ENCODE measurements around the gene ZFP92.

ZFP92 gene

GRCh38 chrX:153371256-153371655 lies 40.0 kb upstream of the ZFP92 start:
- no peak for TF ChIP-seq CTCF (IDR thresholded peaks at IDR 0.05; ENCODE audit: insufficient read depth, missing control alignments)
- DNase-seq (ENCODE audit: insufficient read length, low spot score): no peak
- FAIRE-seq: no peak

- DNase-seq (ENCODE audit: insufficient read length, low spot score): no peak
- no peak for TF ChIP-seq CTCF (IDR thresholded peaks at IDR 0.05; ENCODE audit: insufficient read depth, missing control alignments)
- FAIRE-seq: no peak
These were observed 38.3 kb upstream of the ZFP92 start for GRCh38 chrX:153372949-153373348.

GRCh38 chrX:153374426-153374825 lies 36.8 kb upstream of the ZFP92 start:
- FAIRE-seq (no peak), DNase-seq (ENCODE audit: insufficient read length, low spot score) (no peak)
- no peak for TF ChIP-seq CTCF (IDR thresholded peaks at IDR 0.05; ENCODE audit: insufficient read depth, missing control alignments)

GRCh38 chrX:153375571-153375970 lies 35.7 kb upstream of the ZFP92 start:
- DNase-seq (ENCODE audit: insufficient read length, low spot score) (no peak), FAIRE-seq (no peak)
- no peak for TF ChIP-seq CTCF (IDR thresholded peaks at IDR 0.05; ENCODE audit: insufficient read depth, missing control alignments)

GRCh38 chrX:153377727-153378126 lies 33.5 kb upstream of the ZFP92 start:
- DNase-seq (ENCODE audit: insufficient read length, low spot score): no peak
- no peak for TF ChIP-seq CTCF (IDR thresholded peaks at IDR 0.05; ENCODE audit: insufficient read depth, missing control alignments)
- FAIRE-seq: no peak

- no peak for TF ChIP-seq CTCF (IDR thresholded peaks at IDR 0.05; ENCODE audit: insufficient read depth, missing control alignments)
- FAIRE-seq (no peak), DNase-seq (ENCODE audit: insufficient read length, low spot score) (no peak)
These were observed 32.7 kb upstream of the ZFP92 start for GRCh38 chrX:153378607-153379006.

GRCh38 chrX:153379508-153379907 lies 31.8 kb upstream of the ZFP92 start:
- no peak for TF ChIP-seq CTCF (IDR thresholded peaks at IDR 0.05; ENCODE audit: insufficient read depth, missing control alignments)
- FAIRE-seq (no peak), DNase-seq (ENCODE audit: insufficient read length, low spot score) (no peak)
